ENCODE measurements around the gene APLN. TPM values are rescaled to one million over a fixed set of nuclear protein-coding genes. Genes with fewer than 3 reads are reported as not detected.

Gene APLN
- total and polyA plus RNA-seq, 2 experiments from 2014 or later = 0.43 to 1.1 TPM

GRCh38 chrX:129655547-129656249 lies 942 bp upstream of the APLN start:
- Histone ChIP-seq H3K36me3 (ENCODE audit: low read depth) (no peaks in the 10 kb centered on the region), H2AFZ (no peak overlapping the region), H3K9me3 (ENCODE audit: low read depth) (no peaks in the 10 kb centered on the region), H3F3A (ENCODE audit: insufficient read depth) (no peaks in the 10 kb centered on the region), H3K27ac (no peak overlapping the region), H3K27me3 (replicated peaks; ENCODE audit: insufficient read depth) (no peaks in the 10 kb centered on the region), H4K20me1 (ENCODE audit: insufficient read depth) (no peaks in the 10 kb centered on the region), H3K4me2 (ENCODE audit: unreplicated experiment) (no peak overlapping the region), H3K4me1 (ENCODE audit: insufficient read depth) (no peaks in the 10 kb centered on the region), H3K9me2 (ENCODE audit: insufficient read depth) (no peaks in the 10 kb centered on the region), H3K9ac (no peak overlapping the region), H3K4me3 (no peak overlapping the region), H3K79me2 (ENCODE audit: insufficient read depth) (no peaks in the 10 kb centered on the region)
- 66 to 79% methylated on average over 5 to 11 of the region's 11 CpGs for WGBS, 2 experiments (ENCODE audit: low coverage in 1 of 2, low lambda C conversion rate in 2 of 2, missing lambda C conversion rate in 2 of 2)
- in situ Hi-C loops (cut with MboI) = no loop called here
- no peak for DNase-seq
- TF ChIP-seq EZH2 (IDR thresholded peaks at IDR 0.05; ENCODE audit: insufficient read depth, poor library complexity, severe bottlenecking) (no peak), EZH2phosphoT487 (IDR thresholded peaks at IDR 0.05; ENCODE audit: insufficient read depth, low read depth) (no peak)

- TF ChIP-seq EZH2 (IDR thresholded peaks at IDR 0.05; ENCODE audit: insufficient read depth, poor library complexity, severe bottlenecking) = no peak
- no peak for TF ChIP-seq EZH2phosphoT487 (IDR thresholded peaks at IDR 0.05; ENCODE audit: insufficient read depth, low read depth)
- Histone ChIP-seq H2AFZ (peak overlapping the region; percentile 73), H3K36me3 (ENCODE audit: low read depth) (no peaks in the 10 kb centered on the region), H3K4me1 (ENCODE audit: insufficient read depth) (peaks cover 4% of the 10 kb centered on the region), H4K20me1 (ENCODE audit: insufficient read depth) (no peaks in the 10 kb centered on the region), H3K4me3 (peak overlapping the region; percentile 70), H3K9me2 (ENCODE audit: insufficient read depth) (no peaks in the 10 kb centered on the region), H3K9me3 (ENCODE audit: low read depth) (no peaks in the 10 kb centered on the region), H3K9ac (peak overlapping the region; percentile 25; the same call in 1 of the 2 replicates), H3K79me2 (ENCODE audit: insufficient read depth) (no peaks in the 10 kb centered on the region), H3K4me2 (ENCODE audit: unreplicated experiment) (peak overlapping the region; percentile 85), H3K27me3 (replicated peaks; ENCODE audit: insufficient read depth) (no peaks in the 10 kb centered on the region), H3K27ac (no peak overlapping the region), H3F3A (ENCODE audit: insufficient read depth) (0 out of 2 replicates have a peak, but pooled peaks cover 6% of the 10 kb centered on the region)
- 1 to 4% methylated on average over 25 to 46 of the region's 57 CpGs for WGBS, 2 experiments (ENCODE audit: low coverage in 1 of 2, low lambda C conversion rate in 2 of 2, missing lambda C conversion rate in 2 of 2)
- in situ Hi-C loops (cut with MboI) = no loop called here
- DNase-seq = peak; percentile 18
Measured at GRCh38 chrX:129653971-129654651, 645 bp downstream of the APLN start.

- 26 to 92% methylated on average over 1 to 9 of the region's 10 CpGs for WGBS, 2 experiments (ENCODE audit: low coverage in 1 of 2, low lambda C conversion rate in 2 of 2, missing lambda C conversion rate in 2 of 2)
- H3K36me3 ChIP-seq (ENCODE audit: low read depth) = no peaks in the 10 kb centered on the region
- H3K9ac ChIP-seq = no peak overlapping the region
Measured at GRCh38 chrX:129653181-129653970, 1.4 kb downstream of the APLN start.

GRCh38 chrX:129652565-129653169 lies 2.1 kb downstream of the APLN start:
- 85 to 92% methylated on average over 7 to 8 of the region's 8 CpGs for WGBS, 2 experiments (ENCODE audit: low coverage in 1 of 2, low lambda C conversion rate in 2 of 2, missing lambda C conversion rate in 2 of 2)
- TF ChIP-seq EZH2phosphoT487 (IDR thresholded peaks at IDR 0.05; ENCODE audit: insufficient read depth, low read depth) (no peak), EZH2 (IDR thresholded peaks at IDR 0.05; ENCODE audit: insufficient read depth, poor library complexity, severe bottlenecking) (no peak)
- Histone ChIP-seq H3K4me3 (no peak overlapping the region), H3K4me1 (ENCODE audit: insufficient read depth) (peaks cover 7% of the 10 kb centered on the region), H3K4me2 (ENCODE audit: unreplicated experiment) (no peak overlapping the region), H3K27me3 (replicated peaks; ENCODE audit: insufficient read depth) (no peaks in the 10 kb centered on the region), H2AFZ (no peak overlapping the region), H3K9ac (no peak overlapping the region), H4K20me1 (ENCODE audit: insufficient read depth) (no peaks in the 10 kb centered on the region), H3K79me2 (ENCODE audit: insufficient read depth) (no peaks in the 10 kb centered on the region), H3F3A (ENCODE audit: insufficient read depth) (0 out of 2 replicates have a peak, but pooled peaks cover 10% of the 10 kb centered on the region), H3K9me2 (ENCODE audit: insufficient read depth) (no peaks in the 10 kb centered on the region), H3K27ac (no peak overlapping the region), H3K9me3 (ENCODE audit: low read depth) (no peaks in the 10 kb centered on the region), H3K36me3 (ENCODE audit: low read depth) (no peaks in the 10 kb centered on the region)
- DNase-seq = peak; percentile 17
- in situ Hi-C loops (cut with MboI) = no loop called here

More at GRCh38 chrX:129653181-129653970, 1.4 kb downstream of the APLN start:
- H3K4me2 ChIP-seq (ENCODE audit: unreplicated experiment) = no peak overlapping the region
- no peaks in the 10 kb centered on the region for H3K9me3 ChIP-seq (ENCODE audit: low read depth)
- no peaks in the 10 kb centered on the region for H3K79me2 ChIP-seq (ENCODE audit: insufficient read depth)
- DNase-seq = no peak
- no peak overlapping the region for H2AFZ ChIP-seq
- H3K4me1 ChIP-seq (ENCODE audit: insufficient read depth) = peaks cover 7% of the 10 kb centered on the region
- no peaks in the 10 kb centered on the region for H4K20me1 ChIP-seq (ENCODE audit: insufficient read depth)
- H3K27ac ChIP-seq = no peak overlapping the region
- H3K27me3 ChIP-seq (replicated peaks; ENCODE audit: insufficient read depth) = no peaks in the 10 kb centered on the region
- in situ Hi-C loops (cut with MboI) = no loop called here
- no peak for TF ChIP-seq EZH2 (IDR thresholded peaks at IDR 0.05; ENCODE audit: insufficient read depth, poor library complexity, severe bottlenecking)
- no peak for TF ChIP-seq EZH2phosphoT487 (IDR thresholded peaks at IDR 0.05; ENCODE audit: insufficient read depth, low read depth)
- H3K9me2 ChIP-seq (ENCODE audit: insufficient read depth) = no peaks in the 10 kb centered on the region
- 0 out of 2 replicates have a peak overlapping the region, but pooled peaks have one; percentile 70 for H3K4me3 ChIP-seq
- H3F3A ChIP-seq (ENCODE audit: insufficient read depth) = 0 out of 2 replicates have a peak, but pooled peaks cover 10% of the 10 kb centered on the region

Measured in GM23248 (cell line).